ENCODE measurements around the gene CDC42BPA. TPM values are rescaled to one million over a fixed set of nuclear protein-coding genes. Genes with fewer than 3 reads are reported as not detected.

Gene CDC42BPA
- total and polyA plus RNA-seq, 2 of the 8 experiments (the other 6 are each of a cell fraction or from before 2014, with no cell fraction given), result 7.1 to 28.5 TPM

GRCh38 chr1:227152525-227152924 lies 165.8 kb downstream of the CDC42BPA start (continued):
- TF ChIP-seq HDAC6 (IDR thresholded peaks at IDR 0.05; ENCODE audit: low read depth, low read length), result no peak

Measured in H1 (cell line).